ENCODE measurements around the gene SEMA5A. TPM values are rescaled to one million over a fixed set of nuclear protein-coding genes. Genes with fewer than 3 reads are reported as not detected.

Gene SEMA5A
- total RNA-seq, 1 donor from 2014 or later: 4.0 TPM

DNA sequence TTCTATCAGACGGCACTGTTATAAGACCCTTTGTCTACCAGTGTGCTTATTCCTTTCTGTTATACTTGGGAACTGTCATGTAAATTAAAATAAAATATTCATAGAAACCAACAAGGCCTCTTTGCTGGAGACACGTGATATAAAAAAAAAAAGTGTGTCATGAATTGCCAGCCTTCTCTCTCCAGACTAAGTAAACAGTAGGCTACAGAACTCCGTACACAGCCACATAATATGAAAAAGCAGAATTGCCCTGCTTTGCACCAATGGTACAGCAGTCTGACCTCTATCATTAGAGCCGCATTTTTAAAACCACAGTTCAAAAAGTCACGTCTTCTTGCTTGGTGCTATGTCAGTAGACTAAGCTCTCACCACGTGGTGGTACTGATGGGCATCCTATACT, 231.3 kb downstream of the SEMA5A start:
- no peak overlapping the region for H3K27ac Mint-ChIP-seq
- H3K27me3 Mint-ChIP-seq: no peaks in the 10 kb centered on the region
- H3K4me1 Mint-ChIP-seq (ENCODE audit: low read depth): peaks cover 3% of the 10 kb centered on the region
- no peak overlapping the region for H3K4me3 Mint-ChIP-seq (ENCODE audit: low read depth)
- TF ChIP-seq, protein P1, sequence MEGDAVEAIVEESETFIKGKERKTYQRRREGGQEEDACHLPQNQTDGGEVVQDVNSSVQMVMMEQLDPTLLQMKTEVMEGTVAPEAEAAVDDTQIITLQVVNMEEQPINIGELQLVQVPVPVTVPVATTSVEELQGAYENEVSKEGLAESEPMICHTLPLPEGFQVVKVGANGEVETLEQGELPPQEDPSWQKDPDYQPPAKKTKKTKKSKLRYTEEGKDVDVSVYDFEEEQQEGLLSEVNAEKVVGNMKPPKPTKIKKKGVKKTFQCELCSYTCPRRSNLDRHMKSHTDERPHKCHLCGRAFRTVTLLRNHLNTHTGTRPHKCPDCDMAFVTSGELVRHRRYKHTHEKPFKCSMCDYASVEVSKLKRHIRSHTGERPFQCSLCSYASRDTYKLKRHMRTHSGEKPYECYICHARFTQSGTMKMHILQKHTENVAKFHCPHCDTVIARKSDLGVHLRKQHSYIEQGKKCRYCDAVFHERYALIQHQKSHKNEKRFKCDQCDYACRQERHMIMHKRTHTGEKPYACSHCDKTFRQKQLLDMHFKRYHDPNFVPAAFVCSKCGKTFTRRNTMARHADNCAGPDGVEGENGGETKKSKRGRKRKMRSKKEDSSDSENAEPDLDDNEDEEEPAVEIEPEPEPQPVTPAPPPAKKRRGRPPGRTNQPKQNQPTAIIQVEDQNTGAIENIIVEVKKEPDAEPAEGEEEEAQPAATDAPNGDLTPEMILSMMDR (IDR thresholded peaks at IDR 0.05; ENCODE audit: unreplicated experiment): no peak
- H3K36me3 Mint-ChIP-seq (ENCODE audit: insufficient read depth): no peaks in the 10 kb centered on the region
- no peak for DNase-seq (ENCODE audit: low spot score, unreplicated experiment)
- H3K9me3 Mint-ChIP-seq (ENCODE audit: low read depth): no peaks in the 10 kb centered on the region

DNA sequence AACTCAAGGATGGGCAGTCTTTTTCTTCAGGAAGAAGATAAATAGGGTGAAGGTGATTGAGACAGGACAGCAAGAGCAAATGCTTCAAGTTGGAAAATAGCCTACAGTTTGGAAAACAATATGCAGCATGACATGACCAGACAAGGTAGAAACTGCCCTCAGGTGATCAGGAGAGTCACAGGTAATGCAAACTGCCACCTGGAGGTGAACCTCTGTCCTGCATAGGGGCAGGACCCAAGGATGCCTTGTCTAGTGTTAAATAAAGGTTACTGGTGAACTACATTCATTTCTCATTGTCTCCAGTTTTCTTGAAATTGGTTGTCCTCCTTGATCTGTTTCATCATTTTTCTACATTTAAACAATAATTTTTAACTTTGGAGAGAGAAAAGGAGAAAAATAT, 232.1 kb downstream of the SEMA5A start:
- DNase-seq (ENCODE audit: low spot score, unreplicated experiment): no peak
- no peak overlapping the region for H3K27ac Mint-ChIP-seq
- H3K4me1 Mint-ChIP-seq (ENCODE audit: low read depth): peaks cover 3% of the 10 kb centered on the region

DNA sequence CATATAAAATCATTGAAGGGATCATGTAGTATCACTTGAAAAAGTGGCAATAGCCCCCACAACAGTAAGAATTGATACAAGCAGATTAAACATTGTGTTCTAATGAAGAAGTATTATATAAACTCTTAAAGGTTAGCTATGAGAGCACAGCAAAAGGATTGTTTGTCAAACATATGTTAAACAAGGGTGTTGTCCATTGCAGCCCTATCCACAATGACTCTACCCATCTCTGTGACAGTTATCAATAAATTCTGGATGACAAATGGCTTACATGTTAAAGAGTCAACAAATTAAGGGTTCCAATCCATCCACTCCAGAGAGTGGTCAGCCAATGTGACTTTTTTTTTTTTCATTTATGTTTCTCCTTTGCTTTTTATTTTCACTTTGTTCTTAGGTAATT, 238.7 kb downstream of the SEMA5A start:
- TF ChIP-seq, protein P1 (IDR thresholded peaks at IDR 0.05; ENCODE audit: unreplicated experiment): no peak
- H3K27me3 Mint-ChIP-seq: no peaks in the 10 kb centered on the region
- H3K4me1 Mint-ChIP-seq (ENCODE audit: low read depth): peaks cover 3% of the 10 kb centered on the region
- H3K4me3 Mint-ChIP-seq (ENCODE audit: low read depth): no peak overlapping the region
- H3K9me3 Mint-ChIP-seq (ENCODE audit: low read depth): no peaks in the 10 kb centered on the region
- no peak for DNase-seq (ENCODE audit: low spot score, unreplicated experiment)
- no peaks in the 10 kb centered on the region for H3K36me3 Mint-ChIP-seq (ENCODE audit: insufficient read depth)
- no peak overlapping the region for H3K27ac Mint-ChIP-seq

More for the DNA sequence above, 232.1 kb downstream of the SEMA5A start:
- H3K36me3 Mint-ChIP-seq (ENCODE audit: insufficient read depth): no peaks in the 10 kb centered on the region
- TF ChIP-seq, protein P1 (IDR thresholded peaks at IDR 0.05; ENCODE audit: unreplicated experiment): peak; percentile 25
- H3K9me3 Mint-ChIP-seq (ENCODE audit: low read depth): no peaks in the 10 kb centered on the region
- H3K27me3 Mint-ChIP-seq: no peaks in the 10 kb centered on the region
- no peak overlapping the region for H3K4me3 Mint-ChIP-seq (ENCODE audit: low read depth)

DNA sequence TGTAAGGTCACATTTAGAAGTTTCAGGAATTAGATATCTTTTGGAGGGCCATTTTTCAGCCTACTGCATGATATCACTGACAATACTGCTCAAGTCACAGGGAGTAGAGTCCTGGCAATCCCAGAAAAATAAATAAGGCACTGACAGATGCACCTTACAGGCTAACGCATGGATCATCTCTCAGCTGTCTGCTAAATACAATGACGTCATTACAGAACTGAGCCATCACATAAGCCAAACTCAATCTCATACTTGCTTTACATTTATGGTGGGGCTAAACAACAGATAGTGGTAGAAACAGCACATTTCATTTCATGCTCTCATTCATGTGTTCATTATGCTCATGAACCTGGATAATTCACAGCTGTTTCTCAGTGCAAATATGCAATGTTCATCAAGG, 243.7 kb downstream of the SEMA5A start:
- Mint-ChIP-seq H3K9me3 (ENCODE audit: low read depth) (no peaks in the 10 kb centered on the region), H3K27me3 (no peaks in the 10 kb centered on the region), H3K4me3 (ENCODE audit: low read depth) (no peak overlapping the region), H3K4me1 (ENCODE audit: low read depth) (no peaks in the 10 kb centered on the region), H3K36me3 (ENCODE audit: insufficient read depth) (no peaks in the 10 kb centered on the region), H3K27ac (no peak overlapping the region)
- TF ChIP-seq, protein P1 (IDR thresholded peaks at IDR 0.05; ENCODE audit: unreplicated experiment): no peak
- DNase-seq (ENCODE audit: low spot score, unreplicated experiment): no peak

DNA sequence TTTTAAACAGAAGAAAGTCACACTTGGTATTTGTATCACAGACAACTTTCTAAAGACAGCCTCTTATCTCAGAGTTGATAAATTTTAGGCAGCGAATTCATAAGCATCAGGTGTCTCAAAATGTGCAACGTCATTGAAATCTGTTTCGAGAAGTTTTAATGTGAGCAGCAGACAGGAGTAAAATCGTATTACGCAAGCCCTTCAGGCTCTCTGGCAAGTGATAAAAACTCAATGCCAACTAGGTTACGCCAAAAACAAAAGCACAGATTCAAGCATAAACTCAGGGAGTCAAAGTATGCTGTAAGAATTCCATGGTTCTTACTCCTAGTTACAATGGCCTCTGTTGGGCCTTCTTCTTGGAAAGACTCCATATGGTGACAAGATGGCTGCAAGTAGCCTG, 244.7 kb downstream of the SEMA5A start:
- Mint-ChIP-seq H3K27me3 (no peaks in the 10 kb centered on the region), H3K4me3 (ENCODE audit: low read depth) (no peak overlapping the region), H3K4me1 (ENCODE audit: low read depth) (no peaks in the 10 kb centered on the region), H3K9me3 (ENCODE audit: low read depth) (no peaks in the 10 kb centered on the region), H3K36me3 (ENCODE audit: insufficient read depth) (no peaks in the 10 kb centered on the region), H3K27ac (no peak overlapping the region)
- TF ChIP-seq, protein P1 (IDR thresholded peaks at IDR 0.05; ENCODE audit: unreplicated experiment): no peak
- no peak for DNase-seq (ENCODE audit: low spot score, unreplicated experiment)
